NCI-H2196 (cell line): ENCODE results near the gene STRADA.
"Not testable (repeated sequence)": the region's sequence is repeated elsewhere in the genome, so short reads cannot be mapped to it uniquely, and the experiment has no call there.

Experiments
- DNase-seq: peaks from one replicate; lab custom pipeline; 2025; ENCODE audit not compliant: unreplicated experiment; lab: John Stamatoyannopoulos, UW

STRADA gene

GRCh38 chr17:63758428-63758827 is 16.8 kb upstream of the STRADA start:
- no peak for DNase-seq

GRCh38 chr17:63754046-63754445 is 12.4 kb upstream of the STRADA start:
- no peak for DNase-seq

GRCh38 chr17:63753215-63753614 is 11.6 kb upstream of the STRADA start:
- no peak for DNase-seq

GRCh38 chr17:63752707-63753106 is 11.1 kb upstream of the STRADA start:
- DNase-seq, result no peak

GRCh38 chr17:63751806-63752205 is 10.2 kb upstream of the STRADA start:
- no peak for DNase-seq

GRCh38 chr17:63741143-63741407 is 524 bp downstream of the STRADA start:
- no peak for DNase-seq

GRCh38 chr17:63740464-63741142 is 996 bp downstream of the STRADA start:
- DNase-seq, result peak; percentile 15

GRCh38 chr17:63735691-63736090 is 5.9 kb downstream of the STRADA start:
- DNase-seq, result no peak

GRCh38 chr17:63722403-63722802 is 19.2 kb downstream of the STRADA start:
- no peak for DNase-seq

- not testable (repeated sequence) for DNase-seq
These were observed 21.4 kb downstream of the STRADA start for GRCh38 chr17:63720194-63720593.

- DNase-seq, result no peak
These were observed 22.6 kb downstream of the STRADA start for GRCh38 chr17:63718988-63719387.

- DNase-seq, result no peak
These were observed 25.2 kb downstream of the STRADA start for GRCh38 chr17:63716426-63716825.

GRCh38 chr17:63714550-63715277 is 26.9 kb downstream of the STRADA start:
- DNase-seq, result no peak

GRCh38 chr17:63709110-63709509 is 32.5 kb downstream of the STRADA start:
- DNase-seq, result no peak

- DNase-seq, result no peak
These were observed 34.4 kb downstream of the STRADA start for GRCh38 chr17:63707151-63707550.

- no peak for DNase-seq
These were observed 35.1 kb downstream of the STRADA start for GRCh38 chr17:63706336-63707082.

- no peak for DNase-seq
These were observed 35.9 kb downstream of the STRADA start for GRCh38 chr17:63705657-63706056.

GRCh38 chr17:63704836-63705235 is 36.8 kb downstream of the STRADA start:
- no peak for DNase-seq

- no peak for DNase-seq
These were observed 37.4 kb downstream of the STRADA start for GRCh38 chr17:63704259-63704576.

- DNase-seq, result no peak
These were observed 37.9 kb downstream of the STRADA start for GRCh38 chr17:63703556-63704258.

- no peak for DNase-seq
These were observed 38.6 kb downstream of the STRADA start for GRCh38 chr17:63703029-63703428.

GRCh38 chr17:63702721-63703015 is 38.9 kb downstream of the STRADA start:
- no peak for DNase-seq
